NCI-H146 (cell line): ENCODE data around the gene SMPD1.

Experiments used
- DNase-seq: peaks from one replicate; lab custom pipeline; 2025; lab: John Stamatoyannopoulos, UW

The SMPD1 gene

GRCh38 chr11:6389905-6390717, at the start of gene SMPD1:
SMPD1 (plus strand) TSS chr11:6390474; CDS start chr11:6390599, 125 bp downstream.
- DNase-seq = peak; percentile 97

GRCh38 chr11:6345366-6345765, 44.9 kb upstream of the SMPD1 start:
- no peak for DNase-seq

- no peak for DNase-seq
Observed at GRCh38 chr11:6350043-6350442, 40.2 kb upstream of the SMPD1 start.

GRCh38 chr11:6350486-6350885, 39.8 kb upstream of the SMPD1 start:
- no peak for DNase-seq

GRCh38 chr11:6351782-6352382, 38.4 kb upstream of the SMPD1 start:
- no peak for DNase-seq

- DNase-seq = peak; percentile 96
Observed at GRCh38 chr11:6353367-6353987, 36.8 kb upstream of the SMPD1 start.

- DNase-seq = no peak
Observed at GRCh38 chr11:6354651-6355485, 35.4 kb upstream of the SMPD1 start.

GRCh38 chr11:6356503-6357055, 33.7 kb upstream of the SMPD1 start:
- DNase-seq = no peak

- DNase-seq = no peak
Observed at GRCh38 chr11:6357222-6357621, 33.1 kb upstream of the SMPD1 start.

- no peak for DNase-seq
Observed at GRCh38 chr11:6360183-6360582, 30.1 kb upstream of the SMPD1 start.

- DNase-seq = no peak
Observed at GRCh38 chr11:6362185-6362872, 27.9 kb upstream of the SMPD1 start.

GRCh38 chr11:6362873-6363678, 27.2 kb upstream of the SMPD1 start:
- DNase-seq = peak; percentile 78

GRCh38 chr11:6365659-6366058, 24.6 kb upstream of the SMPD1 start:
- DNase-seq = no peak

GRCh38 chr11:6371825-6372224, 18.4 kb upstream of the SMPD1 start:
- DNase-seq = no peak

GRCh38 chr11:6377902-6378639, 12.2 kb upstream of the SMPD1 start:
- DNase-seq = peak; percentile 63

GRCh38 chr11:6378640-6378989, 11.7 kb upstream of the SMPD1 start:
- peak; percentile 63 for DNase-seq

- DNase-seq = no peak
Observed at GRCh38 chr11:6385046-6385777, 5.1 kb upstream of the SMPD1 start.

GRCh38 chr11:6387811-6388599, 2.3 kb upstream of the SMPD1 start:
- DNase-seq = no peak
